ENCODE data around the gene SH3RF2. TPM values are rescaled to one million over a fixed set of nuclear protein-coding genes. Genes with fewer than 3 reads are reported as not detected.
A peak's percentile ranks its signal among the peaks of the same experiment; 100 is the strongest.

Gene SH3RF2
- total and polyA plus RNA-seq, 9 of the 15 experiments (the other 6 are each of a cell fraction or from before 2014, with no cell fraction given) = 0.05 TPM; not detected in 8

DNA sequence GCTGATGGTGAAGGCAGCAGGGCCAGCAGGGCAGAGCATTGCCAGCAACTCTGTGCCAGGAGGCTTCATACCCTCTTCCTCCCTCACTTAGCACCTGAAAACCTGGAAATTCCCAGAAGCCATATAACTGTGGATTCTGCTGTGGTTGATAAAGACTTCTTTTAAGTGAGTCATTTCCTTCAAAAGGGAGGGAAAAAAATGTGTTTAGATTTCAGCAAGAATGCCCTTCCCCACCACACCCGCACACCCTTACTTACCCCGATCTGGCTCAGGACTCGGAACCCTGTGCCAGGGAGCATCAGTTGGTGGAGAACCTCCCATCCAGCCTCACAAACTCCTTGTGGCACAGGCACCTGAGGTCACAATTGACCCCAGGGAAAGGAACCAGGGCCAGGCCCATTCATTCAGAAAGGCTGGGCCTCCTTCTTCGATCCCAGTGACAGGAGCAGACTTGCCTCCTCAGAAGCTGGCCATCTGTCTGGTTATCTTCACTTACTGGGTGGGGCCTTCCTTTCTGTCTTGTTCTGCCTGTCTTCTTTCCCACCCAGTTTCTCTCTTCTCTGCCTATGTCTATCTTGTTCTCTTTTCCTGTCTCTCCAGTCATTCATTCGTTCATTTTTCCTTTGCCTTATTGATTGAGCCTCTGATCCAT lies 106.4 kb downstream of the SH3RF2 start (continued):
- TF ChIP-seq THAP12 (CRISPR knock-in tag; IDR thresholded peaks at IDR 0.05) (no peak), FOXK2 (conservative IDR thresholded peaks at IDR 0.05 in 1 of 2, IDR thresholded peaks at IDR 0.05 in 1 of 2; ENCODE audit: low read depth in 2 of 2) (no peak), SMARCE1 (IDR thresholded peaks at IDR 0.05) (peak; percentile 70; the same call in 1 of the 2 replicates), SETDB1 (IDR thresholded peaks at IDR 0.05; ENCODE audit: low read length) (no peak), CBX8 (IDR thresholded peaks at IDR 0.05; ENCODE audit: borderline replicate concordance, extremely low read depth, low read depth, low read length, poor library complexity, severe bottlenecking) (no peak), TRIM25 (IDR thresholded peaks at IDR 0.05; ENCODE audit: borderline replicate concordance) (no peak), KLF16 (IDR thresholded peaks at IDR 0.05) (no peak), ZNF24 (IDR thresholded peaks at IDR 0.05) (peak; percentile 91), ZNF197 (CRISPR knock-in tag; IDR thresholded peaks at IDR 0.05; ENCODE audit: low read depth) (no peak)
- TF ChIP-seq, protein P1, sequence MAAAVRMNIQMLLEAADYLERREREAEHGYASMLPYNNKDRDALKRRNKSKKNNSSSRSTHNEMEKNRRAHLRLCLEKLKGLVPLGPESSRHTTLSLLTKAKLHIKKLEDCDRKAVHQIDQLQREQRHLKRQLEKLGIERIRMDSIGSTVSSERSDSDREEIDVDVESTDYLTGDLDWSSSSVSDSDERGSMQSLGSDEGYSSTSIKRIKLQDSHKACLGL (CRISPR knock-in tag; IDR thresholded peaks at IDR 0.05; ENCODE audit: borderline replicate concordance, poor library complexity, severe bottlenecking) = no peak
- TF ChIP-seq, protein P2, sequence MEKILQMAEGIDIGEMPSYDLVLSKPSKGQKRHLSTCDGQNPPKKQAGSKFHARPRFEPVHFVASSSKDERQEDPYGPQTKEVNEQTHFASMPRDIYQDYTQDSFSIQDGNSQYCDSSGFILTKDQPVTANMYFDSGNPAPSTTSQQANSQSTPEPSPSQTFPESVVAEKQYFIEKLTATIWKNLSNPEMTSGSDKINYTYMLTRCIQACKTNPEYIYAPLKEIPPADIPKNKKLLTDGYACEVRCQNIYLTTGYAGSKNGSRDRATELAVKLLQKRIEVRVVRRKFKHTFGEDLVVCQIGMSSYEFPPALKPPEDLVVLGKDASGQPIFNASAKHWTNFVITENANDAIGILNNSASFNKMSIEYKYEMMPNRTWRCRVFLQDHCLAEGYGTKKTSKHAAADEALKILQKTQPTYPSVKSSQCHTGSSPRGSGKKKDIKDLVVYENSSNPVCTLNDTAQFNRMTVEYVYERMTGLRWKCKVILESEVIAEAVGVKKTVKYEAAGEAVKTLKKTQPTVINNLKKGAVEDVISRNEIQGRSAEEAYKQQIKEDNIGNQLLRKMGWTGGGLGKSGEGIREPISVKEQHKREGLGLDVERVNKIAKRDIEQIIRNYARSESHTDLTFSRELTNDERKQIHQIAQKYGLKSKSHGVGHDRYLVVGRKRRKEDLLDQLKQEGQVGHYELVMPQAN (IDR thresholded peaks at IDR 0.05; ENCODE audit: borderline replicate concordance) = no peak
- TF ChIP-seq, protein P3, sequence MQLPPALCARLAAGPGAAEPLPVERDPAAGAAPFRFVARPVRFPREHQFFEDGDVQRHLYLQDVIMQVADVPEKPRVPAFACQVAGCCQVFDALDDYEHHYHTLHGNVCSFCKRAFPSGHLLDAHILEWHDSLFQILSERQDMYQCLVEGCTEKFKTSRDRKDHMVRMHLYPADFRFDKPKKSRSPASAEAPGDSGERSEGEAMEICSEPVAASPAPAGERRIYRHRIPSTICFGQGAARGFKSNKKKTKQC (CRISPR knock-in tag; IDR thresholded peaks at IDR 0.05) = no peak

Data from K562 (cell line).